ENCODE measurements around the gene E2F6.

The E2F6 gene

GRCh38 chr2:11492720-11493119, 26.8 kb upstream of the E2F6 start:
- Histone ChIP-seq H3K4me1 (ENCODE audit: control insufficient read depth, insufficient read depth, low read length, poor library complexity, severe bottlenecking) (peaks cover 6% of the 10 kb centered on the region), H3K27ac (ENCODE audit: low read depth, low read length, severe bottlenecking) (peak overlapping the region; percentile 47), H3K9me3 (ENCODE audit: control insufficient read depth, low read length) (peaks cover 3% of the 10 kb centered on the region), H3K4me3 (ENCODE audit: extremely low read depth, insufficient read depth, low read length, poor library complexity, severe bottlenecking) (no peak overlapping the region), H3K36me3 (ENCODE audit: control insufficient read depth, insufficient read depth, low read length) (peaks cover 3% of the 10 kb centered on the region)
- 100% methylated on average over 1 of the region's 1 CpG for WGBS, 2 experiments (ENCODE audit: insufficient coverage in 2 of 2)

GRCh38 chr2:11492244-11492643, 26.3 kb upstream of the E2F6 start:
- WGBS, 2 experiments (ENCODE audit: insufficient coverage in 2 of 2), result 85 to 96% methylated on average over 3 of the region's 3 CpGs
- Histone ChIP-seq H3K36me3 (ENCODE audit: control insufficient read depth, insufficient read depth, low read length) (peaks cover 3% of the 10 kb centered on the region), H3K4me3 (ENCODE audit: extremely low read depth, insufficient read depth, low read length, poor library complexity, severe bottlenecking) (no peak overlapping the region), H3K27ac (ENCODE audit: low read depth, low read length, severe bottlenecking) (peak overlapping the region; percentile 47), H3K4me1 (ENCODE audit: control insufficient read depth, insufficient read depth, low read length, poor library complexity, severe bottlenecking) (peaks cover 6% of the 10 kb centered on the region), H3K9me3 (ENCODE audit: control insufficient read depth, low read length) (peaks cover 3% of the 10 kb centered on the region)

- Histone ChIP-seq H3K27ac (ENCODE audit: low read depth, low read length, severe bottlenecking) (no peak overlapping the region), H3K36me3 (ENCODE audit: control insufficient read depth, insufficient read depth, low read length) (peaks cover 5% of the 10 kb centered on the region)
- 83 to 97% methylated on average over 1 to 2 of the region's 3 CpGs for WGBS, 2 experiments (ENCODE audit: insufficient coverage in 2 of 2)
Observed at GRCh38 chr2:11491348-11491933, 25.5 kb upstream of the E2F6 start.

GRCh38 chr2:11490194-11490593, 24.2 kb upstream of the E2F6 start:
- Histone ChIP-seq H3K36me3 (ENCODE audit: control insufficient read depth, insufficient read depth, low read length) (peaks cover 12% of the 10 kb centered on the region), H3K4me1 (ENCODE audit: control insufficient read depth, insufficient read depth, low read length, poor library complexity, severe bottlenecking) (peaks cover 6% of the 10 kb centered on the region), H3K4me3 (ENCODE audit: extremely low read depth, insufficient read depth, low read length, poor library complexity, severe bottlenecking) (no peak overlapping the region), H3K9me3 (ENCODE audit: control insufficient read depth, low read length) (peaks cover 3% of the 10 kb centered on the region), H3K27ac (ENCODE audit: low read depth, low read length, severe bottlenecking) (no peak overlapping the region)
- 100% methylated on average over 1 of the region's 5 CpGs; no CpG with 5 or more reads in 1 of the 2 experiments for WGBS, 2 experiments (ENCODE audit: insufficient coverage in 2 of 2)

More at GRCh38 chr2:11491348-11491933, 25.5 kb upstream of the E2F6 start:
- H3K9me3 ChIP-seq (ENCODE audit: control insufficient read depth, low read length), result peaks cover 3% of the 10 kb centered on the region
- H3K4me3 ChIP-seq (ENCODE audit: extremely low read depth, insufficient read depth, low read length, poor library complexity, severe bottlenecking), result no peak overlapping the region
- peaks cover 6% of the 10 kb centered on the region for H3K4me1 ChIP-seq (ENCODE audit: control insufficient read depth, insufficient read depth, low read length, poor library complexity, severe bottlenecking)

DNA sequence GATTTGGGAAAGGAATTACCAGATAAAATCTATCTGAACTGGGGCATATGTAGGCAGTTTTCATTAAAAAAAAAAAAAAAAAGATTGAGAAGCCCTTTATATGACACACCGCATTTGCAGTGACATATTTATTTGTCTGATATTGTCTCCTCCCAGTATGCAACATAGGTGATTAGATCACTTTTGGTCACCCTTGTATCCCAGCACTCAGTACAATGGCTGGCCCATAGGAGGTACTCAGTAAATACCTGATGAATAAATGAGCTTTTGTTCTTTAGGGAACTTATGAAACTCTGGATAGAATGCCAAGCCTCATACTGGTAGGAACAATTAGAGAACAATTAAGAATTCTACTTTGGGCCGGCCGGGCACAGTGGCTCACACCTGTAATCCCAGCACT, 22.8 kb upstream of the E2F6 start:
- Histone ChIP-seq H3K27ac (ENCODE audit: low read depth, low read length, severe bottlenecking) (no peak overlapping the region), H3K4me3 (ENCODE audit: extremely low read depth, insufficient read depth, low read length, poor library complexity, severe bottlenecking) (no peak overlapping the region), H3K4me1 (ENCODE audit: control insufficient read depth, insufficient read depth, low read length, poor library complexity, severe bottlenecking) (peaks cover 6% of the 10 kb centered on the region), H3K36me3 (ENCODE audit: control insufficient read depth, insufficient read depth, low read length) (peaks cover 12% of the 10 kb centered on the region), H3K9me3 (ENCODE audit: control insufficient read depth, low read length) (peaks cover 3% of the 10 kb centered on the region)
- 46 to 50% methylated on average over 2 of the region's 3 CpGs for WGBS, 2 experiments (ENCODE audit: insufficient coverage in 2 of 2)

GRCh38 chr2:11483806-11484617, 18.1 kb upstream of the E2F6 start:
- Histone ChIP-seq H3K36me3 (ENCODE audit: control insufficient read depth, insufficient read depth, low read length) (peaks cover 9% of the 10 kb centered on the region), H3K4me3 (ENCODE audit: extremely low read depth, insufficient read depth, low read length, poor library complexity, severe bottlenecking) (peak overlapping the region; percentile 72), H3K27ac (ENCODE audit: low read depth, low read length, severe bottlenecking) (peak overlapping the region; percentile 20), H3K4me1 (ENCODE audit: control insufficient read depth, insufficient read depth, low read length, poor library complexity, severe bottlenecking) (peaks cover 6% of the 10 kb centered on the region), H3K9me3 (ENCODE audit: control insufficient read depth, low read length) (no peaks in the 10 kb centered on the region)
- 55 to 70% methylated on average over 2 to 3 of the region's 7 CpGs for WGBS, 2 experiments (ENCODE audit: insufficient coverage in 2 of 2)

- Histone ChIP-seq H3K4me1 (ENCODE audit: control insufficient read depth, insufficient read depth, low read length, poor library complexity, severe bottlenecking) (peaks cover 6% of the 10 kb centered on the region), H3K27ac (ENCODE audit: low read depth, low read length, severe bottlenecking) (peak overlapping the region; percentile 81), H3K4me3 (ENCODE audit: extremely low read depth, insufficient read depth, low read length, poor library complexity, severe bottlenecking) (peak overlapping the region; percentile 72), H3K36me3 (ENCODE audit: control insufficient read depth, insufficient read depth, low read length) (peaks cover 9% of the 10 kb centered on the region), H3K9me3 (ENCODE audit: control insufficient read depth, low read length) (no peaks in the 10 kb centered on the region)
- WGBS, 2 experiments (ENCODE audit: insufficient coverage in 2 of 2), result 1 to 2% methylated on average over 10 to 44 of the region's 70 CpGs
Observed at GRCh38 chr2:11482473-11483035, 16.6 kb upstream of the E2F6 start.

GRCh38 chr2:11481789-11482472, 16.0 kb upstream of the E2F6 start:
- peak overlapping the region; percentile 72 for H3K4me3 ChIP-seq (ENCODE audit: extremely low read depth, insufficient read depth, low read length, poor library complexity, severe bottlenecking)
- WGBS, 2 experiments (ENCODE audit: insufficient coverage in 2 of 2), result 16 to 23% methylated on average over 45 to 52 of the region's 61 CpGs
- no peak overlapping the region for H3K27ac ChIP-seq (ENCODE audit: low read depth, low read length, severe bottlenecking)

DNA sequence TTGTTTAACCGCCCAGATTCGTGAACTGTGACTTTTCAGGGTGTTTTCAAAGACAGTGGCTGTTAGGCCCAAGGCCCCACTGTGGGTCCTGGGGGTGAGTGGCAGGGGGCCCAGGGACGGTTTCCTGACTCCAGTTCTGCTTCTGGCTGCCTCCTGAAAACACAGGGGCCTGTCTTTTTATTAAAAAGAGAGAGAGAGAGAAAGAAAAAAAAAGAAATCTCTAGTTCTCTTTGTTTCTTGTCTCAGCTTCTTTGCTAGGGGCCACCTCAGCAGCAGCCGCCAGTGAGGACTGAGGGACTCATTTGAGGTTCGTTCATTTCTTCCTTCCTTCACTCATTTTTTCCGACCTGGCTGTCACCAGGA, 15.4 kb upstream of the E2F6 start:
- Histone ChIP-seq H3K36me3 (ENCODE audit: control insufficient read depth, insufficient read depth, low read length) (peaks cover 6% of the 10 kb centered on the region), H3K4me1 (ENCODE audit: control insufficient read depth, insufficient read depth, low read length, poor library complexity, severe bottlenecking) (peaks cover 6% of the 10 kb centered on the region), H3K27ac (ENCODE audit: low read depth, low read length, severe bottlenecking) (no peak overlapping the region), H3K9me3 (ENCODE audit: control insufficient read depth, low read length) (no peaks in the 10 kb centered on the region), H3K4me3 (ENCODE audit: extremely low read depth, insufficient read depth, low read length, poor library complexity, severe bottlenecking) (no peak overlapping the region)
- WGBS, 2 experiments (ENCODE audit: insufficient coverage in 2 of 2), result 61 to 76% methylated on average over 4 to 5 of the region's 6 CpGs

More at GRCh38 chr2:11481789-11482472, 16.0 kb upstream of the E2F6 start:
- no peaks in the 10 kb centered on the region for H3K9me3 ChIP-seq (ENCODE audit: control insufficient read depth, low read length)
- H3K4me1 ChIP-seq (ENCODE audit: control insufficient read depth, insufficient read depth, low read length, poor library complexity, severe bottlenecking), result peaks cover 6% of the 10 kb centered on the region
- peaks cover 9% of the 10 kb centered on the region for H3K36me3 ChIP-seq (ENCODE audit: control insufficient read depth, insufficient read depth, low read length)

GRCh38 chr2:11480859-11481258, 14.9 kb upstream of the E2F6 start:
- 89 to 100% methylated on average over 5 to 6 of the region's 7 CpGs for WGBS, 2 experiments (ENCODE audit: insufficient coverage in 2 of 2)
- Histone ChIP-seq H3K4me3 (ENCODE audit: extremely low read depth, insufficient read depth, low read length, poor library complexity, severe bottlenecking) (no peak overlapping the region), H3K27ac (ENCODE audit: low read depth, low read length, severe bottlenecking) (no peak overlapping the region), H3K4me1 (ENCODE audit: control insufficient read depth, insufficient read depth, low read length, poor library complexity, severe bottlenecking) (peaks cover 6% of the 10 kb centered on the region), H3K36me3 (ENCODE audit: control insufficient read depth, insufficient read depth, low read length) (peaks cover 4% of the 10 kb centered on the region), H3K9me3 (ENCODE audit: control insufficient read depth, low read length) (no peaks in the 10 kb centered on the region)

All from mesodermal cell (in vitro differentiated cells).